K562 (cell line): Measurements from ENCODE around the gene CMBL.
"Not testable (repeated sequence)": the region's sequence is repeated elsewhere in the genome, so short reads cannot be mapped to it uniquely, and the experiment has no call there.

ENCODE experiments used
- HMG20A ChIP-seq: fragments of 450-650 bp; formaldehyde crosslinking; conservative IDR thresholded peaks from 2 replicates; pipeline ENCODE4 v1.4.0; 2020; ENCODE audit warnings: mild to moderate bottlenecking, mixed read lengths
- THRA ChIP-seq: fragments of 450-650 bp; IDR thresholded peaks from 2 replicates; pipeline ENCODE4 v1.6.1; 2017; ENCODE audit warnings: mild to moderate bottlenecking, moderate library complexity

DNA sequence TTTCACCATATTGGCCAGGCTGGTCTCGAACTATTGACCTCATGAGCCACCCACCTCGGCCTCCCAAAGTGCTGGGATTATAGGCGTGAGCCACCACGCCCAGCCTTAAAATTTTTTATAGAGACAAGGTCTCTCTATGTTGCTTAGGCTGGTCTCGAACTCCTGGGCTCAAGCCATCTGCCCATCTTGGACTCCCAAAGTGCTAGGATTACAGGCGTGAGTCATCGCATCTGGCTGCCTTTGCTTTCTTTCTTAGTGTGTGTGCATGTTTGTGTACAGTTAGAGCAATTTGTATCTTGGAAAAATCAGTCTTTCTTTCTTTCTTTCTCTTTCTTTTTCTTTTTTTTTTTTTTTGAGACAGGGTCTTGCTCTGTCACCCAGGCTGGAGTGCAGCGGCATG is 22.3 kb downstream of the CMBL start:
- TF ChIP-seq THRA, HMG20A: not testable (repeated sequence)
